ENCODE data around the gene HBG1. TPM values are rescaled to one million over a fixed set of nuclear protein-coding genes. Genes with fewer than 3 reads are reported as not detected.
A peak's percentile ranks its signal among the peaks of the same experiment; 100 is the strongest.

Gene HBG1
- total RNA-seq, 1 donor, result not detected

DNA sequence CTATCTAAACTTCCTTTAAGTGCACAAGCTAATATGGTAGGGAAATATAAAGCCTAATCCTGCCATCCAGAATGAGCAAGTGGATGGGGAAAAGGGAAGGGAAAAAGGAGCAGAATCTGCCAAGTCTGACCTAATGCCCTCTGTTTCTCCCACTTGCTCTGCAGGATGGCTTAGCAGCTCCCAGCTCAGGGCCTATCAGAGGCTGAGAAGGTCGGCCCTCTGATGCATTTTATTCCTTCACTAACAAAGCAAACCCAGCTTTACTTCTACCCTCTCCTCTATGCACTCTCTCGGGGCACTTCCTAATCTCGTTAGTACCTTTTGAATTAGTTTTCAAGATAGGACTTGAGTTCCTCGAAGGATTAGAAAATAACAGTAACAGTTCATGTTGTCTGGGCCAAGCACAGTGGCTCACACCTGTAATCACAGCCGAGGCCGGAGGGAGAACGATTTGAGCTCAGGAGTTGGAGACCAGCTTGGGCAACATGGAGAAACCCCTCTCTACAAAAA is 39.2 kb downstream of the HBG1 start:
- no peak overlapping the region for H3K4me3 ChIP-seq (ENCODE audit: low read depth, low read length)
- TF ChIP-seq, protein P1, sequence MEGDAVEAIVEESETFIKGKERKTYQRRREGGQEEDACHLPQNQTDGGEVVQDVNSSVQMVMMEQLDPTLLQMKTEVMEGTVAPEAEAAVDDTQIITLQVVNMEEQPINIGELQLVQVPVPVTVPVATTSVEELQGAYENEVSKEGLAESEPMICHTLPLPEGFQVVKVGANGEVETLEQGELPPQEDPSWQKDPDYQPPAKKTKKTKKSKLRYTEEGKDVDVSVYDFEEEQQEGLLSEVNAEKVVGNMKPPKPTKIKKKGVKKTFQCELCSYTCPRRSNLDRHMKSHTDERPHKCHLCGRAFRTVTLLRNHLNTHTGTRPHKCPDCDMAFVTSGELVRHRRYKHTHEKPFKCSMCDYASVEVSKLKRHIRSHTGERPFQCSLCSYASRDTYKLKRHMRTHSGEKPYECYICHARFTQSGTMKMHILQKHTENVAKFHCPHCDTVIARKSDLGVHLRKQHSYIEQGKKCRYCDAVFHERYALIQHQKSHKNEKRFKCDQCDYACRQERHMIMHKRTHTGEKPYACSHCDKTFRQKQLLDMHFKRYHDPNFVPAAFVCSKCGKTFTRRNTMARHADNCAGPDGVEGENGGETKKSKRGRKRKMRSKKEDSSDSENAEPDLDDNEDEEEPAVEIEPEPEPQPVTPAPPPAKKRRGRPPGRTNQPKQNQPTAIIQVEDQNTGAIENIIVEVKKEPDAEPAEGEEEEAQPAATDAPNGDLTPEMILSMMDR (IDR thresholded peaks at IDR 0.05; ENCODE audit: insufficient read depth, low read depth, low read length), result no peak
- no peak for DNase-seq (ENCODE audit: low read depth)

DNA sequence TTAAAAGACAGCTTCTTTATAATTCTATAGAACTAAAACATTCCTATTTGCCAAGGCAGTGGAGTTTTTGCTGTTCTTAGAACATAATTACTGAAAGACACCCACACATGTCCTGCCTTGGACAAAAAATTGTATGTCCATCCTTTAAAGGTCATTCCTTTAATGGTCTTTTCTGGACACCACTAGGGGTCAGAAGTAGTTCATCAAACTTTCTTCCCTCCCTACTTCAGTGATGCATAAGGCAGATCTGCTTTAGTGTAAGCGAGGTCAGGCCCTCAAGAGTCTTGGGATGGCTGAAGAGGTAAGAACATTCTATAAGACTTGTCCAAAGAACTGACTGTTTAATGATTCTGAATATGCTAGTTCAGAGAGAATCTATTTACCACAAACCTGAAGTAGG is 44.9 kb downstream of the HBG1 start:
- DNase-seq (ENCODE audit: low read depth), result peak; percentile 81
- TF ChIP-seq, protein P1 (IDR thresholded peaks at IDR 0.05; ENCODE audit: insufficient read depth, low read depth, low read length), result peak; percentile 62
- H3K4me3 ChIP-seq (ENCODE audit: low read depth, low read length), result no peak overlapping the region

DNA sequence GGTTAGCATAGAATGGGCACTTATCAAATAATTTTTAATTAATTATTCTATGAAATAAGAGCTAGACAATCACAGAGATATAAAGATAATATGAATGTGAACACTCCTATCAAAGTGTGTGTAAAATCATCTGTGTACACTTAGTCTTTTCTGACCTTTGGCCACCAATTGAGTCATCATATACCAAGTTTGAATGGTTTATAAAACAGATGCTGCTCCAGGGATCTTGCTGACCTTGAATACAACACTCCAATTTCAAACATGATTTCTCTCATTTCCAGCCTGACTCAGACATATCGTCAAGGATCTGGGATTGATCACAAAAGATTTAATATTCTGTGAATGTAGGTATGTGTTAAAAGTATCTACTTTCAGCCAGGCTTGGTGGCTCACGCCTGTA is 46.3 kb downstream of the HBG1 start:
- no peak overlapping the region for H3K4me3 ChIP-seq (ENCODE audit: low read depth, low read length)
- TF ChIP-seq, protein P1 (IDR thresholded peaks at IDR 0.05; ENCODE audit: insufficient read depth, low read depth, low read length), result no peak
- no peak for DNase-seq (ENCODE audit: low read depth)

DNA sequence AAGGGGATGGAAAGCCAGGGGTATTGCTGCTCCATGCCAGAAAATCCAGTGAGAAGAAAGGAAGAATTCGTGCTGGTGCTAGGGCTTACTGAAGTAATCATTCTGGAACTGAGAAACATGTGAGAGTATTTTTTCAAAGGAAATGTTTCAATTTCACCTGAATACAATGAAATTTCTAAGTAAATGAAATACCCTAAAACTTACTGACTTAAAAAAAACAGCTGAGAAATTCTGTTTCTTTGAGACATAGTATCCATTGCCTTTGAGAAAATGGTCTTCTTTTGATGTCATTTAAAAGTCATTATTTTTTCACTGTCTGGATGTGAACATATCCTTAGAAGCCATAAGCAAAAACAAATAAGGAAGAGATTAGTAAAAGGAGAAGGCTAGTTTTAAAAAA is 49.1 kb downstream of the HBG1 start, which contains the start of gene OR51V1:
Gene OR51V1, minus strand, starts transcription at position 101 of the 400 bp plus-strand sequence. Its CDS starts 0 bp downstream, at position 101.
- TF ChIP-seq, protein P1 (IDR thresholded peaks at IDR 0.05; ENCODE audit: insufficient read depth, low read depth, low read length), result no peak
- H3K4me3 ChIP-seq (ENCODE audit: low read depth, low read length), result no peak within 1 kb of the TSS
- no peak for DNase-seq (ENCODE audit: low read depth)

DNA sequence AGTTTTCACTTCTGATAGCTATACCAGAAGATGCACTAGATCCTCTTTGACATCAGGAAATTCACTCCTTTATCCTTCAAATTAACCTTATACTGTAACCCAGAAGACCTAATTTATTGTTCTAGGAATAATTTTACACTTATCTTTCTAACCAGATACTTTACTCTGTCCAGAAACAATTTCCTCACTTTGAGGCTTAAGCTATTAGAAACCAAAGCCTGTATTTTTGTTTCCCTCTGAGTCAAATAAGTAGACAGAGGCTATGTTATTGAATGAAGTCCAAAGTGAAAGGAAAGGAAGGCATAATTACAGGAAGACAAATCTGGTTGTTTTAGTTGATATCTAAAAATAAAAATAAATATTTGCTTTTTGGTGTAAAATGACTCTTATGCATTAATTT is 51.4 kb downstream of the HBG1 start:
- no peak overlapping the region for H3K4me3 ChIP-seq (ENCODE audit: low read depth, low read length)
- TF ChIP-seq, protein P1 (IDR thresholded peaks at IDR 0.05; ENCODE audit: insufficient read depth, low read depth, low read length), result no peak
- no peak for DNase-seq (ENCODE audit: low read depth)

Other genes with a start within 250 kb of the HBG1 start
- not detected in 2 replicates for gene OR52J3, start 203.3 kb downstream of the HBG1 start, total RNA-seq
- gene OR52E2, start 190.2 kb downstream of the HBG1 start, total RNA-seq, result not detected in 2 replicates
- not detected in 2 replicates for gene OR52E1, start 180.3 kb downstream of the HBG1 start, total RNA-seq
- not detected in 2 replicates for gene OR52A5, start 111.5 kb downstream of the HBG1 start, total RNA-seq
- not detected in 2 replicates for gene OR52A1, start 95.1 kb downstream of the HBG1 start, total RNA-seq
- gene OR51V1, start 49.2 kb downstream of the HBG1 start, total RNA-seq, result not detected in 2 replicates
- gene HBB, start 22.8 kb downstream of the HBG1 start, total RNA-seq, result not detected in 2 replicates
- gene HBD, start 15.4 kb downstream of the HBG1 start, total RNA-seq, result 0.32 and 0.43 TPM in 2 replicates
- not detected in 2 replicates for gene HBG2, start 4.9 kb upstream of the HBG1 start, total RNA-seq
- 0.97 and 1.7 TPM in 2 replicates for gene HBE1, start 20.1 kb upstream of the HBG1 start, total RNA-seq
- 0.43 TPM in 1 of 2 replicates, not detected in the other for gene OR51B4, start 52.1 kb upstream of the HBG1 start, total RNA-seq
- not detected in 2 replicates for gene OR51B2, start 74.4 kb upstream of the HBG1 start, total RNA-seq
- gene OR51B5, start 93.7 kb upstream of the HBG1 start, total RNA-seq, result 0.32 and 0.43 TPM in 2 replicates
- not detected in 2 replicates for gene OR51B6, start 101.7 kb upstream of the HBG1 start, total RNA-seq
- gene OR51M1, start 134.0 kb upstream of the HBG1 start, total RNA-seq, result under 0.01 TPM in 1 of 2 replicates, not detected in the other
- gene OR51Q1, start 172.3 kb upstream of the HBG1 start, total RNA-seq, result not detected in 2 replicates
- under 0.01 TPM in 1 of 2 replicates, not detected in the other for gene OR51I1, start 191.7 kb upstream of the HBG1 start, total RNA-seq
- not detected in 2 replicates for gene OR51I2, start 199.5 kb upstream of the HBG1 start, total RNA-seq
- not detected in 2 replicates for gene OR52D1, start 238.8 kb upstream of the HBG1 start, total RNA-seq

Measured in fibroblast of villous mesenchyme (primary cell).